HCT116 (cell line): ENCODE data around the gene CLDN20. TPM values are rescaled to one million over a fixed set of nuclear protein-coding genes. Genes with fewer than 3 reads are reported as not detected.
"Not testable (repeated sequence)": the region's sequence is repeated elsewhere in the genome, so short reads cannot be mapped to it uniquely, and the experiment has no call there.

Source experiments
- ATAC-seq: fragments of 200-7000 bp; cut with Tn5 transposase; 2 replicates; pipeline ENCODE4 v1.9.1; 2020; ENCODE audit warnings: mild to moderate bottlenecking, moderate library complexity
- BruUV-seq: library from RNA; stranded (reverse); fragments of 400-500 nt; replicated peaks from 2 replicates; lab custom pipeline; 2021; lab: Mats Ljungman, UMichigan
- CTCF ChIA-PET: fragments of 300-600 bp; sonication (Branson Sonifier 250); formaldehyde crosslinking; loops from one replicate; lab custom pipeline; 2021; ENCODE audit warnings: antibody characterized with exemption; lab: Charles Lee
- POLR2A ChIA-PET: fragments of 300-600, 350-600 bp; sonication (Branson Sonifier 250); formaldehyde crosslinking; loops from one replicate; lab custom pipeline; 2021; ENCODE audit warnings: antibody characterized with exemption; lab: Charles Lee
- RAD21 ChIA-PET, 2 experiments: fragments of 300-600 bp; sonication (Branson Sonifier 250); formaldehyde crosslinking; loops; one replicate each; lab custom pipeline; 2023; ENCODE audit warnings: low total read pairs in 2 of 2; ENCODE audit not compliant: uncharacterized antibody in 2 of 2, unreplicated experiment in 2 of 2, low non-redundant PET in 1 of 2; lab: Charles Lee
- DNase-seq: peaks from one replicate; pipeline ENCODE4 v3.0.0-alpha.2; 2010; ENCODE audit warnings: low read depth, low spot score
- H2AFZ ChIP-seq: fragments of 200-600 bp; shearing (Covaris generic), sonication (generic); 2 replicates; pipeline ENCODE4 v1.6.1; 2017; ENCODE audit warnings: low read depth, mixed run types, mixed read lengths, antibody characterized with exemption, low read length; ENCODE audit not compliant: poor library complexity, severe bottlenecking
- H3K27ac ChIP-seq: 2 replicates; pipeline ENCODE4 v1.5.1; 2012; ENCODE audit warnings: low read depth, low read length
- H3K27me3 ChIP-seq: fragments of 200-600 bp; sonication (generic); 2 replicates; pipeline ENCODE4 v1.6.1; 2016; ENCODE audit warnings: mixed run types, low read length, mixed read lengths; ENCODE audit not compliant: insufficient read depth
- H3K36me3 ChIP-seq, 2 experiments: fragments of 200-500 bp in 1 of 2; fragments of 200-600 bp in 1 of 2; sonication (Bioruptor generic) in 1 of 2; sonication (generic) in 1 of 2; 2 replicates each; pipeline versions ENCODE4 v1.5.1 to v1.6.1; 2014 to 2016; ENCODE audit warnings: low read length in 2 of 2, inconsistent platforms in 1 of 2, mixed read lengths in 1 of 2, mixed run types in 1 of 2; ENCODE audit not compliant: insufficient read depth in 2 of 2, control insufficient read depth in 1 of 2
- H3K4me1 ChIP-seq, 2 experiments: fragments of 200-600 bp in 1 of 2; sonication (generic) in 1 of 2; 2 replicates each; pipeline versions ENCODE4 v1.5.1 to v1.6.1; 2012 to 2017; ENCODE audit warnings: low read length in 2 of 2, inconsistent platforms in 1 of 2, mild to moderate bottlenecking in 1 of 2, mixed read lengths in 1 of 2, mixed run types in 1 of 2, moderate library complexity in 1 of 2; ENCODE audit not compliant: insufficient read depth in 2 of 2, control insufficient read depth in 1 of 2
- H3K4me2 ChIP-seq: fragments of 200-600 bp; sonication (generic); 2 replicates; pipeline ENCODE4 v1.6.1; 2017; ENCODE audit warnings: mixed run types, low read length, mixed read lengths
- H3K4me3 ChIP-seq, 2 experiments: fragments of 200-600 bp in 1 of 2; sonication (generic) in 1 of 2; replicated peaks in 1 of 2; 2 replicates each; pipeline ENCODE4 v1.5.1; 2011 to 2016; ENCODE audit warnings: low read length in 2 of 2, control low read depth in 1 of 2, low read depth in 1 of 2, mild to moderate bottlenecking in 1 of 2, mixed read lengths in 1 of 2, mixed run types in 1 of 2
- H3K79me2 ChIP-seq: fragments of 200-600 bp; sonication (generic); 2 replicates; pipeline ENCODE4 v1.6.1; 2017; ENCODE audit warnings: mild to moderate bottlenecking, mixed run types, low read length, moderate library complexity, mixed read lengths; ENCODE audit not compliant: insufficient read depth
- H3K9ac ChIP-seq: fragments of 200-600 bp; sonication (generic); 2 replicates; pipeline ENCODE4 v1.6.1; 2016; ENCODE audit warnings: low read length, mixed read lengths
- H3K9me2 ChIP-seq: fragments of 200-600 bp; sonication (generic), shearing (Covaris generic); 2 replicates; pipeline ENCODE4 v1.6.1; 2017; ENCODE audit warnings: mixed run types, mild to moderate bottlenecking, moderate library complexity; ENCODE audit not compliant: insufficient read depth
- H3K9me3 ChIP-seq, 2 experiments: fragments of 200-500 bp in 1 of 2; fragments of 200-600 bp in 1 of 2; sonication (Bioruptor generic) in 1 of 2; sonication (generic) in 1 of 2; 2 replicates each; pipeline ENCODE4 v1.6.1; 2014 to 2017; ENCODE audit warnings: low read length in 2 of 2, mixed read lengths in 2 of 2, inconsistent platforms in 1 of 2, low read depth in 1 of 2, mild to moderate bottlenecking in 1 of 2, mixed run types in 1 of 2, moderate library complexity in 1 of 2; ENCODE audit not compliant: control insufficient read depth in 1 of 2, insufficient read depth in 1 of 2
- H4K20me1 ChIP-seq: fragments of 200-600 bp; sonication (generic), shearing (Covaris generic); 2 replicates; pipeline ENCODE4 v1.6.1; 2017; ENCODE audit warnings: mixed run types, mild to moderate bottlenecking, moderate library complexity; ENCODE audit not compliant: insufficient read depth
- EGR1 ChIP-seq: IDR thresholded peaks from 2 replicates; pipeline ENCODE4 v1.6.1; 2012; ENCODE audit warnings: low read depth
- ELF1 ChIP-seq: IDR thresholded peaks from 2 replicates; pipeline ENCODE4 v1.6.1; 2012; ENCODE audit warnings: low read depth, borderline replicate concordance
- FOSL1 ChIP-seq: IDR thresholded peaks from 2 replicates; pipeline ENCODE4 v1.6.1; 2012; ENCODE audit warnings: low read depth
- POLR2A ChIP-seq: IDR thresholded peaks from 2 replicates; pipeline ENCODE4 v1.7.0; 2011; ENCODE audit warnings: borderline replicate concordance; ENCODE audit not compliant: insufficient read depth, insufficient read length; ENCODE audit errors: extremely low read depth
- RAD21 ChIP-seq: IDR thresholded peaks from 2 replicates; pipeline ENCODE4 v1.6.1; 2012; ENCODE audit warnings: low read depth, mild to moderate bottlenecking
- SRF ChIP-seq: IDR thresholded peaks from 2 replicates; pipeline ENCODE4 v1.6.1; 2012; ENCODE audit warnings: low read depth
- ZFX ChIP-seq: fragments of 450-650 bp; IDR thresholded peaks from 2 replicates; pipeline ENCODE4 v1.6.1; 2017
- intact Hi-C: fragments of 100-400 bp; cut with micrococcal nuclease; formaldehyde crosslinking; loops from 2 replicates; pipeline ENCODE4 v1.10.0; 2022
- total RNA-seq: library from RNA; stranded (reverse); gene quantifications from one replicate; pipeline ENCODE4 v1.2.1, GENCODE V29; 2021; ENCODE audit not compliant: unreplicated experiment
- TF ChIP-seq, protein P1 (sequence below), 3 experiments: fragments of 200-600 bp in 1 of 3; sonication (generic) in 1 of 3; IDR thresholded peaks in 2 of 3; conservative IDR thresholded peaks in 1 of 3; 2 replicates each; pipeline ENCODE4 v1.5.1; 2012 to 2017; ENCODE audit warnings: low read depth in 2 of 3, low read length in 2 of 3, antibody characterized with exemption in 1 of 3, borderline replicate concordance in 1 of 3, control low read depth in 1 of 3, mild to moderate bottlenecking in 1 of 3, mixed read lengths in 1 of 3, mixed run types in 1 of 3, moderate library complexity in 1 of 3; ENCODE audit not compliant: insufficient read depth in 1 of 3
- TF ChIP-seq, protein P2 (sequence below): IDR thresholded peaks from 2 replicates; pipeline ENCODE4 v1.6.1; 2012
- TF ChIP-seq, protein P3 (sequence below): IDR thresholded peaks from 2 replicates; pipeline ENCODE4 v1.6.1; 2012; ENCODE audit warnings: low read depth

CLDN20 gene
- total RNA-seq, 1 experiment from 2014 or later, result not detected

DNA sequence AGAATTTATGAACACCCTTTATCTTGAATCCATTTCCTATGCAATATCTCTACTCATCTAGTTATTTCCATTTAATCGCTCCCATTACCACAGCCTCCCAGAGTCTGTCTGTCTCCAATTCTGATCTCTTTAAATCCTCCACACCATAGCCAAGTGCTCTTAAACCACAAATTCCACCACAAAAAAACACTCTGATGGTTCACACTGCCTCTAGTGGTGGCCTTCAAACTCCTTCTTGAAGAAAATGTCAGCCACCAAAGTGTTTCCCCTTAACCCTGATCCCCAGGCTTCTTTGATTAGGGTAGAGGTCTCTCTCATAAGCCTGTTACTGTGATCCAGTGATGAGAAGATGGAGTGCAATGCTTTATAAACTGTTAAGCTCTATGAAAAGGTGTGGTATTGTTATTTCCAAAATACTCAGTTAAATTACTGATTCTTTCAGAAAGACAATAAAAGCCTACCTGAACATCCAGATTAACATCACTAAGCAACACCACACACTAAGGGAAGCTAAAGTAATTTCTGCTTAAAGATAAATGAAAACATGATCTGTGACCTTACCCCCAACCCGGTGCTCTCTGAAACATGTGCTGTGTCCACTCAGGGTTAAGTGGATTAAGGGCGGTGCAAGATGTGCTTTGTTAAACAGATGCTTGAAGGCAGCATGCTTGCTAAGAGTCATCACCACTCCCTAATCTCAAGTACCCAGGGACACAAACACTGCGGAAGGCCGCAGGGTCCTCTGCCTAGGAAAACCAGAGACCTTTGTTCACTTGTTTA, 4.5 kb downstream of the CLDN20 start:
- CTCF ChIA-PET, result interaction anchor here (1.5 kb wide), 1 partner anchor 91 kb away, joined by 3 read pairs; no protein-coding TSS in a partner anchor
- not testable (repeated sequence) for H3K4me3 ChIP-seq, H3K36me3 ChIP-seq
- DNase-seq, result peak; percentile 27
- TF ChIP-seq, protein P1, sequence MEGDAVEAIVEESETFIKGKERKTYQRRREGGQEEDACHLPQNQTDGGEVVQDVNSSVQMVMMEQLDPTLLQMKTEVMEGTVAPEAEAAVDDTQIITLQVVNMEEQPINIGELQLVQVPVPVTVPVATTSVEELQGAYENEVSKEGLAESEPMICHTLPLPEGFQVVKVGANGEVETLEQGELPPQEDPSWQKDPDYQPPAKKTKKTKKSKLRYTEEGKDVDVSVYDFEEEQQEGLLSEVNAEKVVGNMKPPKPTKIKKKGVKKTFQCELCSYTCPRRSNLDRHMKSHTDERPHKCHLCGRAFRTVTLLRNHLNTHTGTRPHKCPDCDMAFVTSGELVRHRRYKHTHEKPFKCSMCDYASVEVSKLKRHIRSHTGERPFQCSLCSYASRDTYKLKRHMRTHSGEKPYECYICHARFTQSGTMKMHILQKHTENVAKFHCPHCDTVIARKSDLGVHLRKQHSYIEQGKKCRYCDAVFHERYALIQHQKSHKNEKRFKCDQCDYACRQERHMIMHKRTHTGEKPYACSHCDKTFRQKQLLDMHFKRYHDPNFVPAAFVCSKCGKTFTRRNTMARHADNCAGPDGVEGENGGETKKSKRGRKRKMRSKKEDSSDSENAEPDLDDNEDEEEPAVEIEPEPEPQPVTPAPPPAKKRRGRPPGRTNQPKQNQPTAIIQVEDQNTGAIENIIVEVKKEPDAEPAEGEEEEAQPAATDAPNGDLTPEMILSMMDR (IDR thresholded peaks at IDR 0.05 in 2 of 3, conservative IDR thresholded peaks at IDR 0.05 in 1 of 3; ENCODE audit: borderline replicate concordance in 1 of 3, insufficient read depth in 1 of 3, low read depth in 2 of 3, low read length in 2 of 3), result peak; percentile 18 to 76 (median 76); a peak in 4 of 6 replicates
- TF ChIP-seq RAD21, result peak; percentile 42; the same call in 1 of the 2 replicates
- TF ChIP-seq, all 23 proteins: peak for 2; not testable (repeated sequence) for 21
- H3K79me2 ChIP-seq, H3K9ac ChIP-seq, H3K9me3 ChIP-seq, H3K4me2 ChIP-seq, H3K9me2 ChIP-seq, BruUV-seq, H3K4me1 ChIP-seq, H3K27me3 ChIP-seq, POLR2A ChIA-PET, RAD21 ChIA-PET, H2AFZ ChIP-seq, H3K27ac ChIP-seq, H4K20me1 ChIP-seq: not testable (repeated sequence)
- intact Hi-C loops, result loop anchor here (1.0 kb wide), 1 partner anchor 91 kb away; no protein-coding TSS in a partner anchor
- ATAC-seq, result peak; percentile 86

DNA sequence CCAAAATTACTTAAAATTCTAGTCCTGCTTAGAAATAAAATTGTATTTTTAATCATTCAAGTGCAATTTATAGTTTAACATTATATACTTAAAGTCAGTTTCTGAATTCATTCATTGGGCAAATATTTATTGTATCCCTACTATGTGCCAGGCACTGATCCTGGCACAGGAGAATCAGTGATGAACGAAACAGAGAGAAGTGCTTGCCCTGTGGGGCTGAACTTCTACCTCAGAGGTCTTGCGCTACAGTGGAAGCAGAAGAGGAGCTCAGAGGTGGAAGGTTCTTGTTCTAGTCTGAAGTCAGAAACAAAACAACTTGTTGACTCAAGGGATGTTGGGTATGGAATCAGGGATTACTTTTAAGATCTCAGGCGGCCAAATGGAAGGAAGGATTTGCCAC, 6.0 kb downstream of the CLDN20 start:
- CTCF ChIA-PET, result no interaction called here
- intact Hi-C loops, result no loop called here
- H3K27ac ChIP-seq, result no peak overlapping the region
- no peak for TF ChIP-seq RAD21
- TF ChIP-seq, protein P2, sequence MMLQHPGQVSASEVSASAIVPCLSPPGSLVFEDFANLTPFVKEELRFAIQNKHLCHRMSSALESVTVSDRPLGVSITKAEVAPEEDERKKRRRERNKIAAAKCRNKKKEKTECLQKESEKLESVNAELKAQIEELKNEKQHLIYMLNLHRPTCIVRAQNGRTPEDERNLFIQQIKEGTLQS, result no peak
- TF ChIP-seq FOSL1, result no peak
- TF ChIP-seq, protein P3, sequence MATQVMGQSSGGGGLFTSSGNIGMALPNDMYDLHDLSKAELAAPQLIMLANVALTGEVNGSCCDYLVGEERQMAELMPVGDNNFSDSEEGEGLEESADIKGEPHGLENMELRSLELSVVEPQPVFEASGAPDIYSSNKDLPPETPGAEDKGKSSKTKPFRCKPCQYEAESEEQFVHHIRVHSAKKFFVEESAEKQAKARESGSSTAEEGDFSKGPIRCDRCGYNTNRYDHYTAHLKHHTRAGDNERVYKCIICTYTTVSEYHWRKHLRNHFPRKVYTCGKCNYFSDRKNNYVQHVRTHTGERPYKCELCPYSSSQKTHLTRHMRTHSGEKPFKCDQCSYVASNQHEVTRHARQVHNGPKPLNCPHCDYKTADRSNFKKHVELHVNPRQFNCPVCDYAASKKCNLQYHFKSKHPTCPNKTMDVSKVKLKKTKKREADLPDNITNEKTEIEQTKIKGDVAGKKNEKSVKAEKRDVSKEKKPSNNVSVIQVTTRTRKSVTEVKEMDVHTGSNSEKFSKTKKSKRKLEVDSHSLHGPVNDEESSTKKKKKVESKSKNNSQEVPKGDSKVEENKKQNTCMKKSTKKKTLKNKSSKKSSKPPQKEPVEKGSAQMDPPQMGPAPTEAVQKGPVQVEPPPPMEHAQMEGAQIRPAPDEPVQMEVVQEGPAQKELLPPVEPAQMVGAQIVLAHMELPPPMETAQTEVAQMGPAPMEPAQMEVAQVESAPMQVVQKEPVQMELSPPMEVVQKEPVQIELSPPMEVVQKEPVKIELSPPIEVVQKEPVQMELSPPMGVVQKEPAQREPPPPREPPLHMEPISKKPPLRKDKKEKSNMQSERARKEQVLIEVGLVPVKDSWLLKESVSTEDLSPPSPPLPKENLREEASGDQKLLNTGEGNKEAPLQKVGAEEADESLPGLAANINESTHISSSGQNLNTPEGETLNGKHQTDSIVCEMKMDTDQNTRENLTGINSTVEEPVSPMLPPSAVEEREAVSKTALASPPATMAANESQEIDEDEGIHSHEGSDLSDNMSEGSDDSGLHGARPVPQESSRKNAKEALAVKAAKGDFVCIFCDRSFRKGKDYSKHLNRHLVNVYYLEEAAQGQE, result no peak
- no peak for TF ChIP-seq SRF
- no peak for TF ChIP-seq ZFX
- no peak for TF ChIP-seq POLR2A
- TF ChIP-seq ELF1, result no peak
- TF ChIP-seq, protein P1 (IDR thresholded peaks at IDR 0.05 in 2 of 3, conservative IDR thresholded peaks at IDR 0.05 in 1 of 3; ENCODE audit: borderline replicate concordance in 1 of 3, insufficient read depth in 1 of 3, low read depth in 2 of 3, low read length in 2 of 3), result no peak
- no peak for TF ChIP-seq EGR1

More for the DNA sequence above, 6.0 kb downstream of the CLDN20 start:
- H3K9me3 ChIP-seq, result no peaks in the 10 kb centered on the region
- no peaks in the 10 kb centered on the region for H4K20me1 ChIP-seq
- H3K4me3 ChIP-seq, result no peak overlapping the region
- peaks cover 5 to 16% of the 10 kb centered on the region in 2 experiments for H3K4me1 ChIP-seq
- H3K79me2 ChIP-seq, result no peaks in the 10 kb centered on the region; the same call in 1 of the 2 replicates
- H3K36me3 ChIP-seq, result no peaks in the 10 kb centered on the region
- no peak overlapping the region for H3K9ac ChIP-seq
- H3K4me2 ChIP-seq, result no peak overlapping the region
- H3K9me2 ChIP-seq, result no peaks in the 10 kb centered on the region
- no peak overlapping the region for H2AFZ ChIP-seq
- DNase-seq, result no peak
- no TSS peak for BruUV-seq
- no peaks in the 10 kb centered on the region for H3K27me3 ChIP-seq
- POLR2A ChIA-PET, result no interaction called here
- no peak for ATAC-seq
- RAD21 ChIA-PET, result no interaction called here
